ENCODE measurements around the gene LAP3.

DNA sequence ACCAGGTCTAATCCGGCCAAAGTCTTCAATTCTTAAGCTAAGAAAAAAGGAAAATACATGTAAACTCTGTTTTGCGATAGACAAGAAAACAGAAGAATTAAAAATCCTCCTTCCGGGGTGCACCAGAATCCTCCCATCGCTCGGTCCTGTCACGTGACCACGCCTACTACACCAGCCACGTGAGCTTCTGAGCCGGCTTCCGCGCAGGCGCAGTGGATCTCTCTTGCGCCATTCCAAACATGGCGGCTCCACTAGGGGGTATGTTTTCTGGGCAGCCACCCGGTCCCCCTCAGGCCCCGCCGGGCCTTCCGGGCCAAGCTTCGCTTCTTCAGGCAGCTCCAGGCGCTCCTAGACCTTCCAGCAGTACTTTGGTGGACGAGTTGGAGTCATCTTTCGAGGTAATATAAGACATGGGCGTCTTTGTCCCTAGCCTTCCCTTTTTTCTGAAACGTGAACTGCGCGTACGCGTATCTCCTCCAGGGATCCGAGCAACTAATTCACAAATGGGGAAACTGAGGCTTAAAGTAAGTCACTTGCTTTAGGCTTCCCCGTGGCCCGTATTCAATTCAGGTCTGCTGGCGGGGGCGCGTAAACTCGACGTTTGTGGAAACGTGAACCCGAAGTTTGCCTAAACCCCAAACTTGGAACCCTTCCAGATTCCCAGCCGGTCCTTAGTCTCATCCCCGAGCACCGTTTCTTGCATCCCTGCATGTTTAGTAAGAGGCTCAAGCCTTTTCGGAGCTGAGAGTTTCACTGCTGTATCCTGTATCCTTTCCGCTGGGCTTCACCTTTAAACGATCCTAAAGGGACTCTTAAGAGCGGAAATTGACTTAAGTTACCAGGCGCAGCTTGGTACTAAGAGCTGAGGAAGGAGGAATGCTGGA, 37.7 kb downstream of the LAP3 start, which contains the start of gene MED28:
- TF ChIP-seq CTCF (IDR thresholded peaks at IDR 0.05) (peak in 3 of 6 experiments; percentile 1 to 35 (median 35)), POLR2A (IDR thresholded peaks at IDR 0.05) (peak; percentile 15 to 88)
